DND-41 (cell line): ENCODE results near the gene ARL2.

Experiments used
- ATAC-seq: fragments of 200-7000 bp; cut with Tn5 transposase; 3 replicates; pipeline ENCODE4 v1.9.1; 2021; ENCODE audit warnings: low read depth; ENCODE audit not compliant: insufficient read depth
- DNase-seq: peaks from one replicate; pipeline ENCODE4 v3.0.0-alpha.2; 2020
- H2AFZ ChIP-seq: 2 replicates; pipeline ENCODE4 v1.6.0; 2012; ENCODE audit warnings: low read depth, low read length
- H3K27ac ChIP-seq: 2 replicates; pipeline ENCODE4 v1.5.1; 2012; ENCODE audit warnings: low read length, inconsistent platforms
- H3K27me3 ChIP-seq: fragments of 200-600 bp; sonication (generic); 2 replicates; pipeline ENCODE4 v1.6.0; 2012; ENCODE audit warnings: low read length, mild to moderate bottlenecking, inconsistent platforms; ENCODE audit not compliant: insufficient read depth, poor library complexity
- H3K36me3 ChIP-seq: 2 replicates; pipeline ENCODE4 v1.5.1; 2012; ENCODE audit warnings: low read length, inconsistent platforms; ENCODE audit not compliant: insufficient read depth
- H3K4me1 ChIP-seq: 2 replicates; pipeline ENCODE4 v1.5.1; 2012; ENCODE audit warnings: mild to moderate bottlenecking, low read length; ENCODE audit not compliant: insufficient read depth
- H3K4me2 ChIP-seq: 2 replicates; pipeline ENCODE4 v1.6.0; 2012; ENCODE audit warnings: mild to moderate bottlenecking, moderate library complexity, low read length, inconsistent platforms; ENCODE audit not compliant: insufficient read depth
- H3K4me3 ChIP-seq, 2 experiments: fragments of 200-600 bp in 1 of 2; shearing (Covaris generic) in 1 of 2; 2 replicates each; pipeline ENCODE4 v1.5.1; 2012 to 2016; ENCODE audit warnings: inconsistent platforms in 2 of 2, low read length in 2 of 2, mild to moderate bottlenecking in 2 of 2, low read depth in 1 of 2, moderate library complexity in 1 of 2
- H3K79me2 ChIP-seq: 2 replicates; pipeline ENCODE4 v1.6.0; 2012; ENCODE audit warnings: low read length, inconsistent platforms; ENCODE audit not compliant: insufficient read depth
- H3K9ac ChIP-seq: 2 replicates; pipeline ENCODE4 v1.6.0; 2012; ENCODE audit warnings: low read depth, mild to moderate bottlenecking, inconsistent platforms, low read length, moderate library complexity
- H3K9me3 ChIP-seq: 2 replicates; pipeline ENCODE4 v1.5.1; 2012; ENCODE audit warnings: low read length, moderate library complexity, mild to moderate bottlenecking, inconsistent platforms; ENCODE audit not compliant: insufficient read depth, severe bottlenecking
- H4K20me1 ChIP-seq: 2 replicates; pipeline ENCODE4 v1.6.0; 2012; ENCODE audit warnings: low read length; ENCODE audit not compliant: insufficient read depth
- EZH2 ChIP-seq: IDR thresholded peaks from 3 replicates; pipeline ENCODE4 v1.6.1; 2012; ENCODE audit warnings: borderline replicate concordance, low read depth, mild to moderate bottlenecking, moderate library complexity, low read length, inconsistent platforms; ENCODE audit not compliant: severe bottlenecking
- TF ChIP-seq, protein P1 (sequence below): IDR thresholded peaks from 2 replicates; pipeline ENCODE4 v1.5.1; 2012; ENCODE audit warnings: borderline replicate concordance, low read length, moderate library complexity, mild to moderate bottlenecking; ENCODE audit not compliant: poor library complexity, severe bottlenecking; ENCODE audit errors: extremely low read depth

The ARL2 gene

DNA sequence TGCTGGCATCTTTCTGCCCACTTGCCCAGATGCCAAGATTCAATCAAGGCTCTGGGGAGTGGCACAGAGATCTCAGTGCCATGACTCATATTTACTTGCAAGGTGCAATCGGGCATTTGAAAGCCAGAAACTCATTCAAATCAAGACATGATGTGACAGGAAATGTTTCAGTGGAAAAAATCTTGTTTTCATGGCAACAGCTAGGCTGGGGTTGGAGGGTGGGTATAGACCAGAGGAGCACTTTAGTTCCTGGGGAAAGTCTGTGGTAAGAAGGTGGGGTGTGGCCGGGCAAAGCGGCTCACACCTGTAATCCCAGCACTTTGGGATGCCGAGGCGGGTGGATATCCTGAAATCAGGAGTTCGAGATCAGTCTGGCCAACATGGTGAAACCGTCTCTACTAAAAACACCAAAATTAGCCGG is 43.2 kb upstream of the ARL2 start:
- ATAC-seq (no peak), DNase-seq (no peak)
- Histone ChIP-seq H4K20me1 (no peaks in the 10 kb centered on the region), H3K9me3 (no peaks in the 10 kb centered on the region), H3K4me1 (no peaks in the 10 kb centered on the region), H3K9ac (no peak overlapping the region), H3K27ac (no peak overlapping the region), H2AFZ (no peak overlapping the region), H3K4me2 (no peak overlapping the region), H3K79me2 (no peaks in the 10 kb centered on the region), H3K27me3 (no peaks in the 10 kb centered on the region), H3K36me3 (no peaks in the 10 kb centered on the region), H3K4me3 (no peak overlapping the region)
- TF ChIP-seq EZH2 = no peak
- TF ChIP-seq, protein P1, sequence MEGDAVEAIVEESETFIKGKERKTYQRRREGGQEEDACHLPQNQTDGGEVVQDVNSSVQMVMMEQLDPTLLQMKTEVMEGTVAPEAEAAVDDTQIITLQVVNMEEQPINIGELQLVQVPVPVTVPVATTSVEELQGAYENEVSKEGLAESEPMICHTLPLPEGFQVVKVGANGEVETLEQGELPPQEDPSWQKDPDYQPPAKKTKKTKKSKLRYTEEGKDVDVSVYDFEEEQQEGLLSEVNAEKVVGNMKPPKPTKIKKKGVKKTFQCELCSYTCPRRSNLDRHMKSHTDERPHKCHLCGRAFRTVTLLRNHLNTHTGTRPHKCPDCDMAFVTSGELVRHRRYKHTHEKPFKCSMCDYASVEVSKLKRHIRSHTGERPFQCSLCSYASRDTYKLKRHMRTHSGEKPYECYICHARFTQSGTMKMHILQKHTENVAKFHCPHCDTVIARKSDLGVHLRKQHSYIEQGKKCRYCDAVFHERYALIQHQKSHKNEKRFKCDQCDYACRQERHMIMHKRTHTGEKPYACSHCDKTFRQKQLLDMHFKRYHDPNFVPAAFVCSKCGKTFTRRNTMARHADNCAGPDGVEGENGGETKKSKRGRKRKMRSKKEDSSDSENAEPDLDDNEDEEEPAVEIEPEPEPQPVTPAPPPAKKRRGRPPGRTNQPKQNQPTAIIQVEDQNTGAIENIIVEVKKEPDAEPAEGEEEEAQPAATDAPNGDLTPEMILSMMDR = no peak

DNA sequence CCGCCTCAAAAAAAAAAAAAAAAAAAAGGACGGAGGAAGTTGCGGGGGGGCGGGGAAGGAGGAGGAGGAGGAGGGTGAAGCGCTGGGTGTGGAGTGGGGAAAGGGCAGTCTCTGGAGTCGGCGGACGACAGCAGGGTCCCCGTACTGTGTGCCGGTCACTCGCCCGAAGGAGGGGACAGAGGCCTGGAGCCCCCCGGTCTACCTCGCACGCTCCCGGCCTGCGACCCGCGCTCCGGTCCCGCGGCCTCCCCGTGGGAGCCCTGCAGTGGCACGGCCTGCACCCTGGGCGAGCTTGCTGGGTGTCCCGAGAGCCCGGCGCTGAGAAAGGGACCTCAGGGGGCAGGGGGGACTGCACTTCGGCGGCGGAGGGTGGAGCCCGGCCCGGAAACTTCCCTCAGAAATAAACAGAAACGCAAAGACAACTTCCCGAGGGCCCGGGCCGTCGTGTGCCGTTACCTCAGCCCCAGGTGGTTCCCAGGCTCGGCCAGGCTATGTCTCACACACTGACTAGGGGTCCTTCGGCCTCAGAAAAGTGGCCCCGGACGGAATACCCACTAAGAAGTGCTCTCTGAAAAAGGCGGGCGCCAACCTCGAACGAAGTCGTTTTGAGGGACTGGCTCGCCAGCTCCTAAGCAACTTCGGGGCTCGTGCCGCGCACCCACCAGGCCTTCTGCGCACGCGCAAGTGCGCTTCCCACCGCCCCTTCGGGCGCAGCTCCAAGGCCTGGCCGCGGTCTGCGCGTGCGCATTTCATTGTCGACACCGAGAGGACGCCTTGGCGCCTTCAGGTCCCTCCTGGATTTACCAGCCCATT is 42.3 kb upstream of the ARL2 start, which contains the start of gene MAJIN:
TSS of gene MAJIN (minus strand) at position 688 of the 813 bp plus-strand sequence. CDS start 12,703 bp downstream, outside the sequence.
- DNase-seq = no peak
- Histone ChIP-seq H3K4me2 (no peak within 1 kb of the TSS), H3K9me3 (no peaks in the 10 kb centered on the region), H3K27me3 (no peaks in the 10 kb centered on the region), H3K79me2 (no peaks in the 10 kb centered on the region), H3K4me1 (no peaks in the 10 kb centered on the region), H3K4me3 (no peak within 1 kb of the TSS), H4K20me1 (no peaks in the 10 kb centered on the region), H3K27ac (no peak within 1 kb of the TSS), H3K36me3 (no peaks in the 10 kb centered on the region), H3K9ac (no peak within 1 kb of the TSS), H2AFZ (no peak within 1 kb of the TSS)
- ATAC-seq = no peak
- TF ChIP-seq EZH2 = no peak
- TF ChIP-seq, protein P1 = no peak

DNA sequence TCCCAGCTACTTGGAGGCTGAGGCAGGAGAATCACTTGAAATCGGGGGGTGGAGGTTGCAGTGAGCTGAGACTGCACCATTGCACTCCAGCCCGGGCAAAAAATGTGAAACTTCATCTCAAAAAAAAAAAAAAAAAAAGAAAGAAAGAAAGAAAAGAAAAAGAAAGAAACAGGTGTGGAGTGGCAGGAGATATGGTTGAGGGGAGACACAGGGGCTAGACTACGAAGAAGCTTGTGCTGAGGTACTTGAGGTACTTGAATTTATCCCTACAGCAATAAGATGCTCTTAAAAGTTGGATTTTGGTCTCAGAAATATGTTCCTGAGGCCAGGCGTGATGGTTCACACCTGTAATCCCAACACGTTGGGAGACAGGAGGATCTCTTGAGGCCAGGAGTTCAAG is 39.8 kb upstream of the ARL2 start:
- Histone ChIP-seq H3K9ac (no peak overlapping the region), H2AFZ (no peak overlapping the region), H3K27ac (no peak overlapping the region), H3K27me3 (no peaks in the 10 kb centered on the region), H3K4me1 (no peaks in the 10 kb centered on the region), H3K4me3 (no peak overlapping the region), H3K36me3 (no peaks in the 10 kb centered on the region), H4K20me1 (no peaks in the 10 kb centered on the region), H3K79me2 (no peaks in the 10 kb centered on the region), H3K9me3 (no peaks in the 10 kb centered on the region), H3K4me2 (no peak overlapping the region)
- no peak for ATAC-seq
- TF ChIP-seq EZH2 = no peak
- TF ChIP-seq, protein P1 = no peak
- no peak for DNase-seq
